Measurements from ENCODE around the gene FURIN. TPM values are rescaled to one million over a fixed set of nuclear protein-coding genes. Genes with fewer than 3 reads are reported as not detected.

FURIN gene
- total and polyA plus RNA-seq, 9 of the 15 experiments (the other 6 are each of a cell fraction or from before 2014, with no cell fraction given), result 0.92 to 99.9 (median 34.8) TPM

GRCh38 chr15:90822204-90822955 lies 46.0 kb upstream of the FURIN start:
- POLR2A ChIA-PET, result interaction anchor here (0.9 to 1.3 kb wide), 2 partner anchors 11 to 25 kb away, joined by 3 to 4 read pairs; no protein-coding TSS in a partner anchor
- no peak for FAIRE-seq

More at GRCh38 chr15:90822204-90822955, 46.0 kb upstream of the FURIN start:
- DNase-seq (ENCODE audit: extremely low read depth in 1 of 4, low spot score in 3 of 4), result no peak
- ATAC-seq, result no peak
- WGBS (ENCODE audit: insufficient coverage, low coverage, missing lambda C conversion rate), result 62% methylated on average over 8 of the region's 8 CpGs
- peak overlapping the region in 1 of 2 experiments; percentile 20; a peak in 1 of 4 replicates for H3K9ac ChIP-seq (ENCODE audit: insufficient read depth in 1 of 2, low read depth in 2 of 2, low read length in 2 of 2)
- no peak overlapping the region for H3K27ac ChIP-seq (ENCODE audit: extremely low read depth, low read depth, low read length)
- no peaks in the 10 kb centered on the region for H3K79me2 ChIP-seq (ENCODE audit: control insufficient read depth, insufficient read depth, low read length)
- no peak for TF ChIP-seq ZNF518B (CRISPR knock-in tag; IDR thresholded peaks at IDR 0.05)
- TF ChIP-seq ZKSCAN1 (IDR thresholded peaks at IDR 0.05; ENCODE audit: low read depth, low read length), result no peak
- TF ChIP-seq SPI1 (IDR thresholded peaks at IDR 0.05; ENCODE audit: borderline replicate concordance, low read depth, low read length), result 0 out of 2 replicates have a peak, but pooled peaks have one; percentile 8
- no peak for TF ChIP-seq RBM17 (IDR thresholded peaks at IDR 0.05; ENCODE audit: borderline replicate concordance, low read depth, low read length)
- TF ChIP-seq ZNF121 (CRISPR knock-in tag; conservative IDR thresholded peaks at IDR 0.05), result peak; percentile 68
- intact Hi-C loops (cut with micrococcal nuclease) (loop anchor here (5.0 kb wide), 1 partner anchor 50 kb away; no protein-coding TSS in a partner anchor), in situ Hi-C loops (cut with MboI) (no loop called here)
- H4K20me1 ChIP-seq (replicated peaks; ENCODE audit: control insufficient read depth, insufficient read depth, low read length), result no peaks in the 10 kb centered on the region
- CTCF ChIA-PET (ENCODE audit: low intra/inter-chr PET ratio), result no interaction called here
- no peaks in the 10 kb centered on the region; the same call in 1 of the 2 replicates for H3K9me3 ChIP-seq (replicated peaks; ENCODE audit: control insufficient read depth, insufficient read depth, low read depth, low read length)
- peaks cover 15 to 45% of the 10 kb centered on the region in 2 experiments for H3K4me1 ChIP-seq (replicated peaks in 1 of 2; ENCODE audit: control insufficient read depth in 2 of 2, insufficient read depth in 2 of 2, low read length in 2 of 2)
- H3K27me3 ChIP-seq (ENCODE audit: control insufficient read depth in 2 of 2, insufficient read depth in 2 of 2, low read length in 2 of 2), result no peaks in the 10 kb centered on the region
- H2AFZ ChIP-seq (ENCODE audit: low read depth, low read length), result no peak overlapping the region
- H3K9me1 ChIP-seq (ENCODE audit: control insufficient read depth, insufficient read depth, low read length), result no peaks in the 10 kb centered on the region
- H3K36me3 ChIP-seq (ENCODE audit: control insufficient read depth, insufficient read depth, low read length), result no peaks in the 10 kb centered on the region
- no TSS peak for BruUV-seq (replicated peaks)
- no peak overlapping the region for H3K4me2 ChIP-seq (ENCODE audit: insufficient read depth, low read length)
- H3K4me3 ChIP-seq, result no peak overlapping the region

Data from K562 (cell line).